IPS DF 6.9 (cell line): ENCODE data around the gene STAT5B.
A peak's percentile ranks its signal among the peaks of the same experiment; 100 is the strongest.
"Not testable (repeated sequence)": the region's sequence is repeated elsewhere in the genome, so short reads cannot be mapped to it uniquely, and the experiment has no call there.

Source experiments
- DNase-seq: peaks from one replicate; pipeline ENCODE4 v3.0.0-alpha.2; 2013; ENCODE audit warnings: low read depth, low spot score
- H3K27ac ChIP-seq: one replicate; pipeline ENCODE4 v1.5.1; 2013; ENCODE audit warnings: low read length, control low read depth
- H3K27me3 ChIP-seq: 2 replicates; pipeline ENCODE4 v1.6.1; 2013; ENCODE audit warnings: mild to moderate bottlenecking, low read length; ENCODE audit not compliant: control insufficient read depth, insufficient read depth
- H3K36me3 ChIP-seq: 2 replicates; pipeline ENCODE4 v1.6.1; 2013; ENCODE audit warnings: low read length; ENCODE audit not compliant: control insufficient read depth, insufficient read depth
- H3K4me1 ChIP-seq: 2 replicates; pipeline ENCODE4 v1.6.1; 2013; ENCODE audit warnings: low read length; ENCODE audit not compliant: control insufficient read depth, insufficient read depth
- H3K4me3 ChIP-seq: 2 replicates; pipeline ENCODE4 v1.5.1; 2013; ENCODE audit warnings: mild to moderate bottlenecking, low read length
- H3K9me3 ChIP-seq: 2 replicates; pipeline ENCODE4 v1.6.1; 2013; ENCODE audit warnings: low read length, inconsistent platforms; ENCODE audit not compliant: control insufficient read depth, insufficient read depth
- WGBS: extraction: QIAGEN DNeasy Blood & Tissue Kit; methylation state at CpG from one replicate; pipeline ENCODE4 v1.1.7; 2013; ENCODE audit warnings: mixed read lengths, missing lambda C conversion rate; ENCODE audit not compliant: insufficient read length, insufficient coverage; 5-methylcytosine and 5-hydroxymethylcytosine counted together

The STAT5B gene

DNA sequence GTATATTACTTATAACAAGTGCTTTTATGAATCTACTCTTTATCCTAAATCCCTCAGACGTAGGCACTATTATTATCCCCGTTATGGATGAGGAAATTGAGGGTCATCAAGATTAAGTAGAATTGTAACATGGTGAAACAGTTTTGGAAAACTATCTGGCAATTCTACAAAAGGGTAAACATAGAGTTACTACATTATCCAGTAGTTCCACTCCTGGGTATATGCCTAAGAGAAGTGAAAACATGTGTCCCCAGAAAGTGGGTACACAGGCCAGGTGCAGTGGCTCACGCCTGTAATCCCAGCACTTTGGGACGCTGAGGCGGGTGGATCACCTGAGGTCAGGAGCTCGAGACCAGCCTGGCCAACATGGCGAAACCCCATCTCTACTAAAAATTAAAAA lies 36.6 kb downstream of the STAT5B start:
- not testable (repeated sequence) for H3K27me3 ChIP-seq, H3K4me1 ChIP-seq, DNase-seq, H3K36me3 ChIP-seq, H3K27ac ChIP-seq, H3K4me3 ChIP-seq, H3K9me3 ChIP-seq
- no CpG with 5 or more reads among the region's 7 CpGs for WGBS

DNA sequence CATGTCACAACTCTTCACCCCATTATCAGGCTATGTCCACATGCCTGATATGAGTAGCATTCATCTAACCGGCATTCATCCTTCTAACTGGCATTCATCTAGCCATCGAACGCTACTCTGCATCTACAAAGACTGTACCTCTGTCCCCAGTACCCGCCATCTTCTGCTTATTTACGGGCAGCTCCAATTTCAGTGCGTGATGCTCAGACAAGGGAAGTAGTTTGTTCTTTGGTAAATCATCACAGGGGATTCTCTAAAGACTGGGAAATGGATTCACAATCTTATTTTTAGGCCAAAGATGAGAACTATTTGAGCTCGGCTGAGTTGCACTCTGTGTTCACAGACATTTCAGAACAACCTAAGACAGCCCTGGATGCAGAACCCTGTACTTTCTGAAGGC lies 39.4 kb downstream of the STAT5B start:
- WGBS: no CpG with 5 or more reads among the region's 7 CpGs
- H3K36me3 ChIP-seq: no peaks in the 10 kb centered on the region

DNA sequence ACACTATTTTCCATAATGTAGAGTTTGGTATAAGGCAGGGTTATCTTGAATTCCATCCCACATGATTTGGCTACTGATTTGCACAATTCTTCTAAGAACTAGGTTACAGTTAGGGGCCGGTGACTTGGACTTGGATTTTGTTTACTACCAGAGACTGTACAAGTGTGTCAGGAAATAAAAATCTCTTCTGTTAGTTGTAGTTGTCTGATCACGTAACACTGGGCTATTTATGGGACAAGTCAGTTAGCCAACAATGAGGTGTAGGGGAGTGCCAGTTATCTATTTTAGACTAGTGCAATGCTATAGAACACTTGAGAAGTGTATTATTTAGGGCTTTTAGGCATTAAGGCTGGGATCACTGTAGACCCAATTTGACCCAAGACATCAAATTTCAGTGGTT lies 42.2 kb downstream of the STAT5B start:
- Histone ChIP-seq H3K4me1 (no peaks in the 10 kb centered on the region; the same call in 1 of the 2 replicates), H3K9me3 (no peaks in the 10 kb centered on the region), H3K4me3 (no peak overlapping the region), H3K36me3 (no peaks in the 10 kb centered on the region), H3K27me3 (no peaks in the 10 kb centered on the region), H3K27ac (no peak overlapping the region)
- no peak for DNase-seq
- WGBS: no CpG with 5 or more reads among the region's 2 CpGs

More for the DNA sequence above, 39.4 kb downstream of the STAT5B start:
- Histone ChIP-seq H3K27ac (no peak overlapping the region), H3K27me3 (no peaks in the 10 kb centered on the region), H3K4me3 (no peak overlapping the region), H3K9me3 (no peaks in the 10 kb centered on the region), H3K4me1 (no peaks in the 10 kb centered on the region; the same call in 1 of the 2 replicates)
- DNase-seq: no peak

DNA sequence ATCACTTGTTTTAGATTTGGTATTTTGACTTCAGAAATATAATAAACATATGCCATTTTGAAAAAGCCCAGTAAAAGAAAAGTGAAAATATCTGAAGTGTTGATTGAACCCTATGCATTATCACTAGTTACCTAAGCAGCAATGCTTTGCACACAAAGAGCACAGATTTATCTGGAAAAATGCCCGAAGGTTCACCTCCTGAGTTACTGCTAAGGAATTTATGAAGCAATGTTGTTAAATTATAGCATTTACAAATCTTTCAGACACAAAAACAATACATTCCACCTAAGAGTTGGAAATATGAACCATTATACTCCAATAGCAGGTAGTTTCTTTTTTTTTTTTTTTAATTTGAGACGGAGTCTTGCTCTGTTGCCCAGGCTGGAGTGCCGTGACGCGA lies 43.0 kb downstream of the STAT5B start:
- Histone ChIP-seq H3K27me3 (no peaks in the 10 kb centered on the region), H3K27ac (no peak overlapping the region), H3K4me1 (no peaks in the 10 kb centered on the region; the same call in 1 of the 2 replicates), H3K4me3 (no peak overlapping the region), H3K9me3 (no peaks in the 10 kb centered on the region), H3K36me3 (no peaks in the 10 kb centered on the region)
- WGBS: no CpG with 5 or more reads among the region's 5 CpGs
- no peak for DNase-seq

DNA sequence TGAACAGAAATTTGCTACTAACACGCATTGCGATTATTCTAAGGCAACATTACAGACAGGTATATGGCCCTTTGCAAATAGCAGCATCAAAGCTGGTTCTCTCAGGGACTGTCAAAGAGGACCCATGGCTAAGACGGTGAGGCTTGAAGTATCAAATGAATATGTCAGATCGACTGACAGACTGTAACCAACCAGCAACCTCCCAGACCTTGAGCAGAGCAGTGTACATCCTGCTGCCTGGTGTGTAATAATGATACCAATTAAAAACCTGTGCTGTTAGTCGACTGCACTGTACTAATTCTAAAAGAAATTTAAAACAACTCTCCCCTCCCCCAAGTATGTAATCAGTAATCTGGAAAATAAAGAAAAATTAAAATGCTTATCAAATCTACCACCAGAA lies 46.0 kb downstream of the STAT5B start:
- Histone ChIP-seq H3K27me3 (no peaks in the 10 kb centered on the region), H3K36me3 (no peaks in the 10 kb centered on the region), H3K4me3 (no peak overlapping the region), H3K9me3 (no peaks in the 10 kb centered on the region), H3K4me1 (no peaks in the 10 kb centered on the region; the same call in 1 of the 2 replicates), H3K27ac (no peak overlapping the region)
- DNase-seq: no peak
- no CpG with 5 or more reads among the region's 5 CpGs for WGBS

DNA sequence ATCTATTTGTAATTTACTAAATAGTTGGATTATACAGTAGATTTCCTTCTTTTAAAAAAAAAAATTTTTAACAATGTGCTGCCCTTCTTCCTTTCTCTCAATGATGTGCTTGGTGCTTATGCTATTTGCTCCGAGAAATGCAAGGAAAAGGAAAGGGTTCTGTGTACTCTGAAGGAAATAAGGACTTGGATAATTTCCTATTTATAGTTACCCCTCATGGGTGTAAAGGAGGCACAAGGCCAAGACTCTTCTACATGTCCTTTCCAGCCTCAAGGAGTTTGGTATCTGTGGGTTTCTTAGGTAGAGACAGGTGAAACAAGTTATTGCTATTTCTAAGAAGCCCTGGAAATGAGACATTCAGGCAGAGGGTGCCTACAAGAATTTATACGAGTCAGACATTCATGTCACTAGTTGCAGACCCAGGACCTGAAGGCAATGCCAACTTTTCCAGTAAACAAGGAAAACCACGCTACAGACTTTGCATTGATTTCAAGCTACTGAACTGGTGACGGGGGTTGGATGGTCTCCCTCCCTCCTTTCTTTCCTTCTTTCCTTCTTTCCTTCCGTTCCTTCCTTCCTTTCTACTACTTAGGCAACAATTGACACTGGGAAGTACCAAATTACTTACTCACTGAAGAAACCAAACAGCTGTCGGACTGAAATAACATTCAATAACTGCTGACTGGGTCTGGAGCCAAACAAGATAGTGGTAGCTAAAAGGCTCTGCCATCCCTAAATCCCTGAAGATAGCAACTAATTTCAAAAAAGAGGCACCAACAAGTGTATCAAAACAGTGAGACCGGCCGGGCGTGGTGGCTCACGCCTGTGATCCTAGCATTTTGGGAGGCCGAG lies 48.1 kb downstream of the STAT5B start:
- Histone ChIP-seq H3K4me1 (no peaks in the 10 kb centered on the region; the same call in 1 of the 2 replicates), H3K27me3 (no peaks in the 10 kb centered on the region), H3K9me3 (no peaks in the 10 kb centered on the region), H3K4me3 (no peak overlapping the region), H3K36me3 (peaks cover 6% of the 10 kb centered on the region), H3K27ac (no peak overlapping the region)
- WGBS: no CpG with 5 or more reads among the region's 11 CpGs
- DNase-seq: no peak

DNA sequence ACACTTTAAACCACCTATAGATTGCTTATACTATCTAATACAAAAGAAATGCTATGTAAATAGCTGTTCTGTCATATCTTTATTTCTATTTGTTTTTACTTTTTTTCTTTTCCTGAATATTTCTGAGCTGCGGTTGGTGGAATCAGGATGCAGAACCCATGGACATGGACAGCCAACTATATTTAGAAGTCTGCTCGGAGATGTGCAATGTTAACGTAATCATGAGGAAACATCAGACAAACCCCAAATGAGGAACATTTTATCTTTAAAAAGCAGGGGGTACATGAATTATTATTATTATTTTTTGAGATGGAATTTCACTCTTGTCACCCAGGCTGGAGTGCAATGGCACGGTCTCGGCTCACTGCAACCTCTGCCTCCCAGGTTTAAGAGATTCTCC lies 50.5 kb downstream of the STAT5B start:
- no peak overlapping the region for H3K4me3 ChIP-seq

DNA sequence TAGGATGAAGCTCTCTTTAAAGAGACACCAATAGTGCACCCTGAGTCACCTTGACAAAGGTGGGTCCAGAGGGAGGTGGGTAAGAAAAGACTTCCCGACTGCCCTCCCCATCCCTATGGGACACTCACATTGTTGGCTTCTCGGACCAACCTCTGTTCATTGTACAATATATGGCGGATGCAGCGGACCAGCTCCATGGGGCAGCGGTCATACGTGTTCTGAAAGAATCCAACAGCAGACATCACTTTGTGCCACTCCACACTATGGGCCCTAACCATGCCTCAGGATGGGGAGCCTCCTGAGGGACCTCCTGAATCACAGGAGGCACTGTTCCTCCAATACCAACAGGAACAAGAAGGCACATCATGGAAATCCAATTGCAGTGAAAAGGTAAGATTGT lies 51.5 kb downstream of the STAT5B start:
- WGBS: no CpG with 5 or more reads among the region's 6 CpGs
- H3K27ac ChIP-seq: no peak overlapping the region
- H3K36me3 ChIP-seq: peaks cover 11% of the 10 kb centered on the region
- H3K4me1 ChIP-seq: no peaks in the 10 kb centered on the region; the same call in 1 of the 2 replicates
- H3K4me3 ChIP-seq: no peak overlapping the region
- DNase-seq: no peak
- H3K9me3 ChIP-seq: no peaks in the 10 kb centered on the region
- H3K27me3 ChIP-seq: no peaks in the 10 kb centered on the region

More for the DNA sequence above, 50.5 kb downstream of the STAT5B start:
- DNase-seq: no peak
- H3K27me3 ChIP-seq: no peaks in the 10 kb centered on the region
- H3K36me3 ChIP-seq: peaks cover 11% of the 10 kb centered on the region
- no CpG with 5 or more reads among the region's 5 CpGs for WGBS
- H3K4me1 ChIP-seq: no peaks in the 10 kb centered on the region; the same call in 1 of the 2 replicates
- no peak overlapping the region for H3K27ac ChIP-seq
- no peaks in the 10 kb centered on the region for H3K9me3 ChIP-seq

DNA sequence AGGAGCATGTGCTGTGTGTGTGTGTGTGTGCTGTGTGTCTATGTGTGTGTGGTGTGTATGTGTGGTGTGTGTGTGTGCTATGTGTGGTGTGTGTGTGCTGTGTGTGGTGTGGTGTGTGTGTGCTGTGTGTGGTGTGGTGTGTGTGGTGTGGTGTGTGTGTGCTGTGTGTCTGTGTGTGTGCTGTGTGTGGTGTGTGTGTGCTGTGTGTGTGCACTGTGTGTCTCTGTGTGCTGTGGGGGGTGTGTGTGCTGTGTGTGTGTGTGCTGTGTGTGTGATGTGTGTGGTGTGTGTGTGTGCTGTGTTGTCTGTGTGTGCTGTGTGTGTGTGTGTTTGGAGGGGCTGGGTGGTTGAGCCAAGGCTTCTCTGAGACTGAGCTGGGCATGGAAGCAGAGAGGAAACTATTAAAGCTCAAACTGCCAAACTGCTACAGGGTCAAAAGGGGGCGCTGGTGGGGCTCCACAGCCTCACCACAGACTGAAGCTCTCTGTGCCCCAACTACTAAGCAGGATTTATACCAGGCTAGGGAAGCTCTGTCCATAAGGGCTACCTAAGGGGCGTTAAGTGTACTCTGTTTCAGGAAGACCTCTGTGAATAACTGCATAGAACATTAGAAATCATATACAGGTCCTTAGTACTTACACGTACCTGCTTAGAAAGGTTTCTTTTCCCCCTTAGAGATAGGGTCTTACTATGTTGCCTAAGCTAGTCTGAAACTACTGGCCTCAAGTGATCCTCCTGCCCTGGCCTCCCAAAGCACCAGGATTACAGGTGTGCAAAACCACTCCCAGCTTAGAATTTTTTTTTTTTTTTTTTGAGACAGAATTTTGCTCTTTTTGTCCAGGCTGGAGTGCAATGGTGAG lies 54.1 kb downstream of the STAT5B start:
- Histone ChIP-seq H3K9me3 (no peaks in the 10 kb centered on the region), H3K4me1 (no peaks in the 10 kb centered on the region), H3K36me3 (peaks cover 16% of the 10 kb centered on the region), H3K27ac (no peak overlapping the region), H3K4me3 (no peak overlapping the region), H3K27me3 (no peaks in the 10 kb centered on the region)
- no CpG with 5 or more reads among the region's 3 CpGs for WGBS
- DNase-seq: peak; percentile 55

DNA sequence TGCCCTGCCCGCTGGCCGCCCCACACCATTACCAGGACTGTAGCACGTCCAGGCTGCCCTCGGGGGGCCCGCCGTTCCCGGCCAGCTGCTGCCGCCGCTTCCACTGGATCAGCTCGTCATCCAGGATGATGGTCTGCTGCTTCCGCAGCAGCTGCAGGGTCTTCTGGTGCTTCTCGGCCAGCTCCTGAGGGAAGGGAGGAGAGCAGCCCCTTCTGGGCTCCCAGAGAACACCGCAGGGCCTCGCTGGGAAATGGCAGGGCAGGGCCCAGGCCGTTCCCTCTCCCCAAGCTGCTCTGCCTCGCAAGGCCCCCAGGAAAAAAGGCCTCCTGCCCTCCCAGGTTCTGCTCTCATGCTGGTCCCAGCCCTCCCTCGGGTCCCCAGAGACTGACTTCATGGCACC lies 56.9 kb downstream of the STAT5B start:
- not testable (repeated sequence) for H3K9me3 ChIP-seq, H3K4me1 ChIP-seq, H3K27ac ChIP-seq, H3K27me3 ChIP-seq, H3K4me3 ChIP-seq, DNase-seq
- peaks cover 16% of the 10 kb centered on the region for H3K36me3 ChIP-seq
- WGBS: no CpG with 5 or more reads among the region's 17 CpGs
